ENCODE data around the gene INAFM1.

The INAFM1 gene

GRCh38 chr19:47313754-47314295 is 39.1 kb downstream of the INAFM1 start:
- no peak for DNase-seq

- DNase-seq: no peak
Observed at GRCh38 chr19:47315125-47315821, 40.6 kb downstream of the INAFM1 start.

GRCh38 chr19:47316513-47316912 is 41.8 kb downstream of the INAFM1 start:
- no peak for DNase-seq

- no peak for DNase-seq
Observed at GRCh38 chr19:47319923-47320871, 45.5 kb downstream of the INAFM1 start.

GRCh38 chr19:47321630-47322029 is 46.9 kb downstream of the INAFM1 start:
- DNase-seq: no peak

GRCh38 chr19:47322058-47322457 is 47.4 kb downstream of the INAFM1 start:
- DNase-seq: no peak

GRCh38 chr19:47323409-47323808 is 48.7 kb downstream of the INAFM1 start:
- DNase-seq: no peak

GRCh38 chr19:47323872-47324271 is 49.2 kb downstream of the INAFM1 start:
- DNase-seq: no peak

- no peak for DNase-seq
Observed at GRCh38 chr19:47324502-47324901, 49.8 kb downstream of the INAFM1 start.

All from activated effector memory CD4-positive, alpha-beta T cell treated with Interleukin-2 at 50 U/mL for 16 hours (primary cell).